Smooth muscle cell (in vitro differentiated cells): ENCODE measurements around the gene PHIP. TPM values are rescaled to one million over a fixed set of nuclear protein-coding genes. Genes with fewer than 3 reads are reported as not detected.

Experiments
- DNase-seq: peaks from one replicate; lab custom pipeline; 2025; ENCODE audit not compliant: unreplicated experiment; lab: John Stamatoyannopoulos, UW
- H2AFZ ChIP-seq: fragments of 200-600 bp; sonication (generic); 2 replicates; pipeline ENCODE4 v1.6.0; 2016; ENCODE audit warnings: antibody characterized with exemption, low read depth, mild to moderate bottlenecking
- H3F3A ChIP-seq: fragments of 200-600 bp; sonication (generic); 2 replicates; pipeline ENCODE4 v1.6.0; 2017; ENCODE audit warnings: antibody characterized with exemption, low read depth
- H3K27ac ChIP-seq: fragments of 200-600 bp; sonication (generic); 2 replicates; pipeline ENCODE4 v1.5.1; 2016; ENCODE audit warnings: low read depth, mild to moderate bottlenecking
- H3K27me3 ChIP-seq: fragments of 200-600 bp; sonication (generic); 2 replicates; pipeline ENCODE4 v1.6.1; 2016; ENCODE audit warnings: low read depth, mild to moderate bottlenecking
- H3K36me3 ChIP-seq: fragments of 200-600 bp; sonication (generic); 2 replicates; pipeline ENCODE4 v1.5.1; 2016; ENCODE audit warnings: low read depth
- H3K4me1 ChIP-seq: fragments of 200-600 bp; sonication (generic); 2 replicates; pipeline ENCODE4 v1.5.1; 2016; ENCODE audit warnings: low read depth
- H3K4me2 ChIP-seq: fragments of 200-600 bp; sonication (generic); 2 replicates; pipeline ENCODE4 v1.6.0; 2016; ENCODE audit warnings: mild to moderate bottlenecking
- H3K4me3 ChIP-seq: fragments of 200-600 bp; sonication (generic); 2 replicates; pipeline ENCODE4 v1.5.1; 2016; ENCODE audit warnings: mild to moderate bottlenecking
- H3K79me2 ChIP-seq: fragments of 200-600 bp; sonication (generic); 2 replicates; pipeline ENCODE4 v1.6.0; 2016; ENCODE audit warnings: low read depth, mild to moderate bottlenecking
- H3K9ac ChIP-seq: fragments of 200-600 bp; sonication (generic); 2 replicates; pipeline ENCODE4 v1.6.0; 2016; ENCODE audit warnings: low read depth
- H3K9me3 ChIP-seq: fragments of 200-600 bp; sonication (generic); replicated peaks from 2 replicates; pipeline ENCODE4 v1.5.1; 2016; ENCODE audit warnings: low read depth
- H4K20me1 ChIP-seq: fragments of 200-600 bp; sonication (generic); 2 replicates; pipeline ENCODE4 v1.6.0; 2016; ENCODE audit warnings: low read depth
- WGBS: methylation state at CpG from one replicate; pipeline ENCODE4 v1.1.7; 2016; ENCODE audit warnings: low lambda C conversion rate; 5-methylcytosine and 5-hydroxymethylcytosine counted together
- polyA plus RNA-seq: library from polyadenylated mRNA; unstranded; fragments of >200 nt; fragmentation: Nextera tagmentation; extraction: Ambion mirVana; gene quantifications from 2 replicates; pipeline ENCODE4 v1.2.1, GENCODE V29; 2016
- total RNA-seq: library from RNA; depleted of rRNA; stranded (reverse); fragments of >200 nt; gene quantifications from 2 replicates; pipeline ENCODE4 v1.2.3, GENCODE V29; 2014
- TF ChIP-seq, protein P1 (sequence below): fragments of 200-600 bp; sonication (generic); IDR thresholded peaks from 2 replicates; pipeline ENCODE4 v1.5.1; 2017; ENCODE audit warnings: borderline replicate concordance, mild to moderate bottlenecking, antibody characterized with exemption; ENCODE audit not compliant: insufficient read depth, poor library complexity, severe bottlenecking

PHIP gene
- total and polyA plus RNA-seq, 2 experiments from 2014 or later, result 7.8 to 32.6 TPM

DNA sequence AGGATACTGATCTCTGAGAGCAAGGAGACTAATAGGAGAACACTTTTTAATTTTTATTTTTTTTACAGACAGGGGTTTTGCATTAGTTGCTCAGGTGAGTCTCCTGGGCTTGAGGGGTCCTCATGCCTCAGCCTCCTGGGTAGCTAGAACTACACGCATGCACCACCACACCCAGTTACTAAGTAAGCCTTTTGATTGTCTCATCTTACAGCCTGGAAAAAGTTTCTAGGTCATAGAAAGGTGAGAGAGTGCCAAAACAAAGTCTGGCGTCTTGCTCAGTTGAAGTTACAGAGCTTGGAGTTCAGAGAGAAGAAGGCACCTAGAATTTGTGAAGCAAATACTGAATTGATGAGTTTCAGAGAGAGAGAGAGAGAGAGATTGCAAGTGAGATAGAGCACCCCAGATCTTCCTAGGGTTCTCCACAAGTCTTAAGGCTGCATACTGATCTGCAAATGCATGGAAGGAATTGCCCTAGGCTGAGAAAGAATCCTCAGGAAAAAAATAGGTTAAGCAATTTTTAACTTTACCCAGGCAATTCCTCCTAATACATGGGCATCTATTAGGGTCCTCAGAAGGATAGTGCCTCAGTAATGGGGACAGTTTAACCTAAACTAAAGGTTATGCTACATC, 37.6 kb upstream of the PHIP start:
- H3K36me3 ChIP-seq, result no peaks in the 10 kb centered on the region
- no peak overlapping the region for H2AFZ ChIP-seq
- no peaks in the 10 kb centered on the region for H3K4me1 ChIP-seq
- H3K4me2 ChIP-seq, result no peak overlapping the region
- TF ChIP-seq, protein P1, sequence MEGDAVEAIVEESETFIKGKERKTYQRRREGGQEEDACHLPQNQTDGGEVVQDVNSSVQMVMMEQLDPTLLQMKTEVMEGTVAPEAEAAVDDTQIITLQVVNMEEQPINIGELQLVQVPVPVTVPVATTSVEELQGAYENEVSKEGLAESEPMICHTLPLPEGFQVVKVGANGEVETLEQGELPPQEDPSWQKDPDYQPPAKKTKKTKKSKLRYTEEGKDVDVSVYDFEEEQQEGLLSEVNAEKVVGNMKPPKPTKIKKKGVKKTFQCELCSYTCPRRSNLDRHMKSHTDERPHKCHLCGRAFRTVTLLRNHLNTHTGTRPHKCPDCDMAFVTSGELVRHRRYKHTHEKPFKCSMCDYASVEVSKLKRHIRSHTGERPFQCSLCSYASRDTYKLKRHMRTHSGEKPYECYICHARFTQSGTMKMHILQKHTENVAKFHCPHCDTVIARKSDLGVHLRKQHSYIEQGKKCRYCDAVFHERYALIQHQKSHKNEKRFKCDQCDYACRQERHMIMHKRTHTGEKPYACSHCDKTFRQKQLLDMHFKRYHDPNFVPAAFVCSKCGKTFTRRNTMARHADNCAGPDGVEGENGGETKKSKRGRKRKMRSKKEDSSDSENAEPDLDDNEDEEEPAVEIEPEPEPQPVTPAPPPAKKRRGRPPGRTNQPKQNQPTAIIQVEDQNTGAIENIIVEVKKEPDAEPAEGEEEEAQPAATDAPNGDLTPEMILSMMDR, result no peak
- H3K27me3 ChIP-seq, result no peaks in the 10 kb centered on the region
- H3K4me3 ChIP-seq, result no peak overlapping the region
- no peaks in the 10 kb centered on the region for H3K79me2 ChIP-seq
- H3K27ac ChIP-seq, result no peak overlapping the region
- H3K9me3 ChIP-seq, result no peaks in the 10 kb centered on the region
- WGBS, result 79% methylated on average over 2 of the region's 2 CpGs
- no peak overlapping the region for H3K9ac ChIP-seq
- no peak for DNase-seq
- H4K20me1 ChIP-seq, result no peaks in the 10 kb centered on the region
- H3F3A ChIP-seq, result no peaks in the 10 kb centered on the region

DNA sequence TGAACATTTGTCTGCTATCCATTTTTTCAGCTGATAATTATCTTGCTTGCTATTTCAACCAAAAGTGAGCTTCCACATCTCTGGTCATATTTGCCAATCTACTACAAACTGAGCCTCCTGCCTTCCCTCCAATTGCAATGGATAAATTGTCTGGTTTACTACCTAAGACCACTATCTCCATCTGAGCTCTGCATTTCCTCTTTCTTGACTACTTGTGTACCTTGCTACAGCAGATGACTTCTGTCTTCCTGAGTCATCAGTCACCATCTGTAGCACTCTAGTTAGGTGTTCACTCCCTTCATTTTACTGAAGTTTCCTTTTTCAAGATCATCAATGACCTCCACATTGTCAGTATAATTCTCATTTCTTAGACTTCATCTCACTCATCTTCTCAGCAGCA, 33.5 kb upstream of the PHIP start:
- no peak for DNase-seq
- no peaks in the 10 kb centered on the region for H4K20me1 ChIP-seq
- H3K36me3 ChIP-seq, result no peaks in the 10 kb centered on the region
- no peak overlapping the region for H2AFZ ChIP-seq
- no peak overlapping the region for H3K4me2 ChIP-seq
- TF ChIP-seq, protein P1, result no peak
- no peaks in the 10 kb centered on the region for H3K79me2 ChIP-seq
- no peak overlapping the region for H3K9ac ChIP-seq
- H3K27me3 ChIP-seq, result no peaks in the 10 kb centered on the region
- H3F3A ChIP-seq, result no peaks in the 10 kb centered on the region
- H3K4me3 ChIP-seq, result no peak overlapping the region
- no peak overlapping the region for H3K27ac ChIP-seq
- H3K9me3 ChIP-seq, result no peaks in the 10 kb centered on the region
- no peaks in the 10 kb centered on the region for H3K4me1 ChIP-seq

DNA sequence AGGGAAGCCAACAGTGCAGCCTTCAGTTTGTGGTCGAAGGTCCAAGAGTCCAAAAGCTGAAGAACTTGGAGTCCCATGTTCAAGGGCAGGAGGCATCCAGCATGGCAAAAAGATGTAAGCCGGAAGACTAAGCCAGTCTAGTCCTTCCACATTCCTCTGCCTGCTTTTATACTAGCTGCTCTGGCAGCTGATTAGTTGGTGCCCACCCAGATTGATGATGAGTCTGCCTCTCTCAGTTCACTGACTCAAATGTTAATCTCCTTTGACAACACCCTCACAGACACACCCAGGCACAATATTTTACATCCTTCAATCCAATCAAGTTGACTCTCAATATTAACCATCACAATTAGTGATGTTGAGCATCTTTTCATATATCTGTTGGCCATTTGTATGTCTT, 23.1 kb upstream of the PHIP start:
- H3F3A ChIP-seq, result no peaks in the 10 kb centered on the region
- TF ChIP-seq, protein P1, result no peak

DNA sequence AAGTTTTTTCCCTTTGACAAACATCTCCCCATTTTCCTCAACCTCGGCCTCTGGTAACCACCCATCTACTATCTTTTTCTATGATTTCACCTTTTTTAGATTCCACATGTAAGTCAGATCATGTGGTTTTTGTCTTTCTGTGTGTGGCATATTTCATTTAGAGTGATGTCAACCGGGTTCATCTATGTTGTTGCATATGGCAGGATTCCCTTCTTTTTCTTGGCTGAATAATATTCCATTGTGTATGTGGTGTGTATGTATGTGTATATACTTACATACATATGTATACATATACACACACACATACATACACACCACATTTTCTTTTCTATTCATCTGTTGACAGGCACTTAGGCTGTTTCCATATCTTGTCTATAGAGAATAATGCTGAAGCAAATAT, 22.2 kb upstream of the PHIP start:
- 91% methylated on average over 2 of the region's 2 CpGs for WGBS
- Histone ChIP-seq H3K79me2 (no peaks in the 10 kb centered on the region), H3K4me3 (no peak overlapping the region), H3K27ac (no peak overlapping the region), H4K20me1 (no peaks in the 10 kb centered on the region), H3K4me1 (no peaks in the 10 kb centered on the region), H2AFZ (no peak overlapping the region), H3K4me2 (no peak overlapping the region), H3K9me3 (no peaks in the 10 kb centered on the region), H3F3A (no peaks in the 10 kb centered on the region), H3K36me3 (no peaks in the 10 kb centered on the region), H3K27me3 (no peaks in the 10 kb centered on the region), H3K9ac (no peak overlapping the region)
- TF ChIP-seq, protein P1, result no peak
- no peak for DNase-seq

More for the DNA sequence above, 23.1 kb upstream of the PHIP start:
- H4K20me1 ChIP-seq, result no peaks in the 10 kb centered on the region
- no peak overlapping the region for H3K4me3 ChIP-seq
- no peaks in the 10 kb centered on the region for H3K36me3 ChIP-seq
- WGBS, result 96% methylated on average over 2 of the region's 2 CpGs
- DNase-seq, result no peak
- H3K9ac ChIP-seq, result no peak overlapping the region
- H3K79me2 ChIP-seq, result no peaks in the 10 kb centered on the region
- no peaks in the 10 kb centered on the region for H3K27me3 ChIP-seq
- H2AFZ ChIP-seq, result no peak overlapping the region
- H3K4me1 ChIP-seq, result no peaks in the 10 kb centered on the region
- no peak overlapping the region for H3K27ac ChIP-seq
- no peak overlapping the region for H3K4me2 ChIP-seq
- H3K9me3 ChIP-seq, result no peaks in the 10 kb centered on the region
